ENCODE data around the gene SH2B2.

GRCh38 chr7:102310414-102310815 is 23.7 kb downstream of the SH2B2 start:
- TF ChIP-seq EZH2 (IDR thresholded peaks at IDR 0.05; ENCODE audit: borderline replicate concordance, low read depth, low read length, severe bottlenecking) (no peak), CTCF (IDR thresholded peaks at IDR 0.05; ENCODE audit: borderline replicate concordance, extremely low read depth, low read length, poor library complexity, severe bottlenecking) (no peak)

Data from DND-41 (cell line).